MCF 10A (cell line): Measurements from ENCODE around the gene CDKL5. TPM values are rescaled to one million over a fixed set of nuclear protein-coding genes. Genes with fewer than 3 reads are reported as not detected.

ENCODE experiments used
- BruUV-seq: library from RNA; stranded (reverse); fragments of 400-500 nt; replicated peaks from 2 replicates; lab custom pipeline; 2021; lab: Mats Ljungman, UMichigan
- CTCF ChIA-PET: fragments of 300-600 bp; sonication (Branson Sonifier 250); formaldehyde crosslinking; extraction: SDS; loops from one replicate; lab custom pipeline; 2021; ENCODE audit warnings: antibody characterized with exemption, inconsistent platforms; lab: Yijun Ruan, JAX
- POLR2A ChIA-PET: fragments of 300-600, 350-650 bp; sonication (Branson Sonifier 250); formaldehyde crosslinking; extraction: SDS; loops from one replicate; lab custom pipeline; 2020; ENCODE audit warnings: antibody characterized with exemption, inconsistent platforms; lab: Yijun Ruan, JAX
- DNase-seq: peaks from one replicate; pipeline ENCODE4 v3.0.0-alpha.2; 2018; ENCODE audit not compliant: unreplicated experiment
- H3K27ac Mint-ChIP-seq: one replicate; pipeline ENCODE4 v1.8.0; 2022; ENCODE audit warnings: mild to moderate bottlenecking, low read depth, mixed read lengths; ENCODE audit not compliant: unreplicated experiment
- H3K27me3 Mint-ChIP-seq: one replicate; pipeline ENCODE4 v1.8.0; 2022; ENCODE audit warnings: mixed read lengths; ENCODE audit not compliant: insufficient read depth, unreplicated experiment
- H3K36me3 Mint-ChIP-seq: one replicate; pipeline ENCODE4 v1.8.0; 2022; ENCODE audit warnings: mild to moderate bottlenecking, moderate library complexity, mixed read lengths; ENCODE audit not compliant: insufficient read depth, unreplicated experiment
- H3K4me1 Mint-ChIP-seq: one replicate; pipeline ENCODE4 v1.8.0; 2022; ENCODE audit warnings: mixed read lengths; ENCODE audit not compliant: insufficient read depth, unreplicated experiment
- H3K4me3 Mint-ChIP-seq: one replicate; pipeline ENCODE4 v1.8.0; 2022; ENCODE audit warnings: mild to moderate bottlenecking, moderate library complexity, mixed read lengths; ENCODE audit not compliant: unreplicated experiment
- H3K9me3 Mint-ChIP-seq: one replicate; pipeline ENCODE4 v1.8.0; 2022; ENCODE audit warnings: mixed read lengths; ENCODE audit not compliant: unreplicated experiment
- CTCF ChIP-seq: fragments of 200-600 bp; IDR thresholded peaks from one replicate; pipeline ENCODE4 v1.8.0; 2022; ENCODE audit warnings: antibody characterized with exemption, mild to moderate bottlenecking; ENCODE audit not compliant: unreplicated experiment
- intact Hi-C: fragments of 100-400 bp; cut with micrococcal nuclease; formaldehyde crosslinking; loops from 2 replicates; pipeline ENCODE4 v1.14.1; 2022
- total RNA-seq: library from RNA; stranded (reverse); gene quantifications from 2 replicates; pipeline ENCODE4 v1.2.3, GENCODE V29; 2022

Gene CDKL5
- total RNA-seq, 1 experiment from 2014 or later = 8.2 TPM

GRCh38 chrX:18687856-18688495 lies 262.6 kb downstream of the CDKL5 start:
- Mint-ChIP-seq H3K9me3 (no peaks in the 10 kb centered on the region), H3K36me3 (no peaks in the 10 kb centered on the region), H3K27me3 (no peaks in the 10 kb centered on the region), H3K27ac (no peak overlapping the region), H3K4me1 (no peaks in the 10 kb centered on the region), H3K4me3 (no peak overlapping the region)
- BruUV-seq = no TSS peak
- TF ChIP-seq CTCF = no peak
- DNase-seq = no peak
- intact Hi-C loops = loop anchor here (10.0 kb wide), 1 partner anchor 263 kb away; the partner anchor contains the start of gene CDKL5
- ChIA-PET POLR2A (interaction anchor here (0.7 kb wide), 1 partner anchor 9 kb away, joined by 3 read pairs; no protein-coding TSS in a partner anchor), CTCF (interaction anchor here (1.0 kb wide), 1 partner anchor 9 kb away, joined by 3 read pairs; no protein-coding TSS in a partner anchor)

- TF ChIP-seq CTCF = no peak
- no peak for DNase-seq
- intact Hi-C loops = no loop called here
- CTCF ChIA-PET = interaction anchor here (0.5 to 0.7 kb wide), 2 partner anchors 38 to 61 kb away, joined by 3 to 4 read pairs; no protein-coding TSS in a partner anchor
- BruUV-seq = no TSS peak
- Mint-ChIP-seq H3K36me3 (no peaks in the 10 kb centered on the region), H3K27ac (no peak overlapping the region), H3K4me1 (no peaks in the 10 kb centered on the region), H3K27me3 (no peaks in the 10 kb centered on the region), H3K9me3 (no peaks in the 10 kb centered on the region), H3K4me3 (no peak overlapping the region)
- POLR2A ChIA-PET = interaction anchor here (0.6 to 1.2 kb wide), 2 partner anchors 7 to 181 kb away, joined by 3 read pairs; no protein-coding TSS in a partner anchor
Measured at GRCh38 chrX:18691431-18691830, 266.0 kb downstream of the CDKL5 start.

- no peak for TF ChIP-seq CTCF
- no peak for DNase-seq
- no peaks in the 10 kb centered on the region for H3K27me3 Mint-ChIP-seq
- CTCF ChIA-PET = interaction anchor here (0.7 kb wide), 1 partner anchor 10 kb away, joined by 3 read pairs; no protein-coding TSS in a partner anchor
- H3K36me3 Mint-ChIP-seq = no peaks in the 10 kb centered on the region
- POLR2A ChIA-PET = interaction anchor here (1.2 kb wide), 1 partner anchor 9 kb away, joined by 3 read pairs; no protein-coding TSS in a partner anchor
- H3K4me1 Mint-ChIP-seq = no peaks in the 10 kb centered on the region
- no TSS peak for BruUV-seq
- H3K27ac Mint-ChIP-seq = no peak overlapping the region
- no peak overlapping the region for H3K4me3 Mint-ChIP-seq
- no peaks in the 10 kb centered on the region for H3K9me3 Mint-ChIP-seq
- intact Hi-C loops = no loop called here
Measured at GRCh38 chrX:18692541-18692940, 267.1 kb downstream of the CDKL5 start.

- H3K9me3 Mint-ChIP-seq = no peaks in the 10 kb centered on the region
Measured at GRCh38 chrX:18696653-18697052, 271.2 kb downstream of the CDKL5 start.

More at GRCh38 chrX:18696653-18697052, 271.2 kb downstream of the CDKL5 start:
- H3K36me3 Mint-ChIP-seq = no peaks in the 10 kb centered on the region
- ChIA-PET CTCF (interaction anchor here (0.6 to 1.2 kb wide), 4 partner anchors 8 to 805 kb away, joined by 3 read pairs; no protein-coding TSS in a partner anchor), POLR2A (interaction anchor here (0.6 kb wide), 1 partner anchor 8 kb away, joined by 3 read pairs; no protein-coding TSS in a partner anchor)
- no peaks in the 10 kb centered on the region for H3K27me3 Mint-ChIP-seq
- peaks cover under 1% of the 10 kb centered on the region for H3K4me1 Mint-ChIP-seq
- no peak overlapping the region for H3K27ac Mint-ChIP-seq
- no TSS peak for BruUV-seq
- DNase-seq = no peak
- intact Hi-C loops = no loop called here
- TF ChIP-seq CTCF = no peak
- H3K4me3 Mint-ChIP-seq = no peak overlapping the region
